ENCODE measurements around the gene KRTAP19-1. TPM values are rescaled to one million over a fixed set of nuclear protein-coding genes. Genes with fewer than 3 reads are reported as not detected.

The KRTAP19-1 gene
- total RNA-seq, 1 experiment from 2014 or later: not detected

- DNase-seq (ENCODE audit: low read depth, low spot score) (no peak), ATAC-seq (no peak)
- H3K9me3 ChIP-seq (ENCODE audit: control insufficient read depth in 1 of 2, insufficient read depth in 1 of 2, low read depth in 1 of 2, low read length in 2 of 2): peaks cover 0 to 28% of the 10 kb centered on the region in 2 experiments; a peak in 2 of 4 replicates
- no peak overlapping the region for H3K9ac ChIP-seq (ENCODE audit: low read length)
- H3K79me2 ChIP-seq (ENCODE audit: insufficient read depth, low read length): no peaks in the 10 kb centered on the region
- ChIA-PET CTCF (no interaction called here), POLR2A (no interaction called here), RAD21 (ENCODE audit: low non-redundant PET in 1 of 2, low total read pairs in 2 of 2, uncharacterized antibody in 2 of 2, unreplicated experiment in 2 of 2) (no interaction called here)
- H3K4me2 ChIP-seq (ENCODE audit: low read length): no peak overlapping the region
- BruUV-seq (replicated peaks): no TSS peak
- intact Hi-C loops (cut with micrococcal nuclease): no loop called here
- no peak overlapping the region for H3K27ac ChIP-seq (ENCODE audit: low read depth, low read length)
- H3K4me1 ChIP-seq (ENCODE audit: control insufficient read depth in 1 of 2, insufficient read depth in 2 of 2, low read length in 2 of 2): no peaks in the 10 kb centered on the region
- no peak overlapping the region for H3K4me3 ChIP-seq (replicated peaks in 1 of 2; ENCODE audit: low read depth in 1 of 2, low read length in 2 of 2)
- no peaks in the 10 kb centered on the region for H3K36me3 ChIP-seq (ENCODE audit: control insufficient read depth in 1 of 2, insufficient read depth in 2 of 2, low read length in 2 of 2)
- H3K27me3 ChIP-seq (ENCODE audit: insufficient read depth, low read length): no peaks in the 10 kb centered on the region
- TF ChIP-seq, protein P1, sequence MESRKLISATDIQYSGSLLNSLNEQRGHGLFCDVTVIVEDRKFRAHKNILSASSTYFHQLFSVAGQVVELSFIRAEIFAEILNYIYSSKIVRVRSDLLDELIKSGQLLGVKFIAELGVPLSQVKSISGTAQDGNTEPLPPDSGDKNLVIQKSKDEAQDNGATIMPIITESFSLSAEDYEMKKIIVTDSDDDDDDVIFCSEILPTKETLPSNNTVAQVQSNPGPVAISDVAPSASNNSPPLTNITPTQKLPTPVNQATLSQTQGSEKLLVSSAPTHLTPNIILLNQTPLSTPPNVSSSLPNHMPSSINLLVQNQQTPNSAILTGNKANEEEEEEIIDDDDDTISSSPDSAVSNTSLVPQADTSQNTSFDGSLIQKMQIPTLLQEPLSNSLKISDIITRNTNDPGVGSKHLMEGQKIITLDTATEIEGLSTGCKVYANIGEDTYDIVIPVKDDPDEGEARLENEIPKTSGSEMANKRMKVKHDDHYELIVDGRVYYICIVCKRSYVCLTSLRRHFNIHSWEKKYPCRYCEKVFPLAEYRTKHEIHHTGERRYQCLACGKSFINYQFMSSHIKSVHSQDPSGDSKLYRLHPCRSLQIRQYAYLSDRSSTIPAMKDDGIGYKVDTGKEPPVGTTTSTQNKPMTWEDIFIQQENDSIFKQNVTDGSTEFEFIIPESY (IDR thresholded peaks at IDR 0.05; ENCODE audit: extremely low read depth, insufficient replicate concordance, low read length): no peak
- TF ChIP-seq CEBPB (IDR thresholded peaks at IDR 0.05; ENCODE audit: low read depth) (no peak), ZNF274 (IDR thresholded peaks at IDR 0.05; ENCODE audit: low read depth, low read length) (no peak), YY1 (IDR thresholded peaks at IDR 0.05; ENCODE audit: extremely low read depth, insufficient replicate concordance, low read depth, low read length) (no peak), CBX3 (IDR thresholded peaks at IDR 0.05; ENCODE audit: low read depth) (no peak), FOSL1 (IDR thresholded peaks at IDR 0.05; ENCODE audit: low read depth) (no peak)
- H3K9me2 ChIP-seq (ENCODE audit: insufficient read depth): no peaks in the 10 kb centered on the region
- H4K20me1 ChIP-seq (ENCODE audit: insufficient read depth): no peaks in the 10 kb centered on the region
- H2AFZ ChIP-seq (ENCODE audit: low read depth, low read length, poor library complexity, severe bottlenecking): no peak overlapping the region
Measured at GRCh38 chr21:30486180-30486579, 6.0 kb upstream of the KRTAP19-1 start.

GRCh38 chr21:30482130-30482529, 2.0 kb upstream of the KRTAP19-1 start:
- no peak overlapping the region for H2AFZ ChIP-seq (ENCODE audit: low read depth, low read length, poor library complexity, severe bottlenecking)
- ChIA-PET CTCF (no interaction called here), RAD21 (ENCODE audit: low non-redundant PET in 1 of 2, low total read pairs in 2 of 2, uncharacterized antibody in 2 of 2, unreplicated experiment in 2 of 2) (no interaction called here), POLR2A (no interaction called here)
- peaks cover 0 to 26% of the 10 kb centered on the region in 2 experiments; a peak in 2 of 4 replicates for H3K9me3 ChIP-seq (ENCODE audit: control insufficient read depth in 1 of 2, insufficient read depth in 1 of 2, low read depth in 1 of 2, low read length in 2 of 2)
- H3K27me3 ChIP-seq (ENCODE audit: insufficient read depth, low read length): no peaks in the 10 kb centered on the region
- no peak overlapping the region for H3K4me3 ChIP-seq (replicated peaks in 1 of 2; ENCODE audit: low read depth in 1 of 2, low read length in 2 of 2)
- H3K36me3 ChIP-seq (ENCODE audit: control insufficient read depth in 1 of 2, insufficient read depth in 2 of 2, low read length in 2 of 2): no peaks in the 10 kb centered on the region
- TF ChIP-seq EZH2phosphoT487 (IDR thresholded peaks at IDR 0.05; ENCODE audit: borderline replicate concordance): no peak
- no peak for TF ChIP-seq SIN3A (IDR thresholded peaks at IDR 0.05; ENCODE audit: low read depth)
- TF ChIP-seq POLR2AphosphoS5 (IDR thresholded peaks at IDR 0.05; ENCODE audit: low read depth, low read length): no peak
- no peak for TF ChIP-seq ZFX (IDR thresholded peaks at IDR 0.05)
- TF ChIP-seq EZH2 (IDR thresholded peaks at IDR 0.05): no peak
- TF ChIP-seq YY1 (IDR thresholded peaks at IDR 0.05; ENCODE audit: extremely low read depth, insufficient replicate concordance, low read depth, low read length): no peak
- no peak for TF ChIP-seq JUND (IDR thresholded peaks at IDR 0.05)
- no peak for TF ChIP-seq TCF7L2 (IDR thresholded peaks at IDR 0.05; ENCODE audit: borderline replicate concordance, extremely low read depth, insufficient read depth, insufficient read length)
- TF ChIP-seq ZNF274 (IDR thresholded peaks at IDR 0.05; ENCODE audit: low read depth, low read length): no peak
- TF ChIP-seq CBX3 (IDR thresholded peaks at IDR 0.05; ENCODE audit: low read depth): no peak
- H3K79me2 ChIP-seq (ENCODE audit: insufficient read depth, low read length): no peaks in the 10 kb centered on the region
- DNase-seq (ENCODE audit: low read depth, low spot score) (no peak), ATAC-seq (no peak)
- H3K4me1 ChIP-seq (ENCODE audit: control insufficient read depth in 1 of 2, insufficient read depth in 2 of 2, low read length in 2 of 2): no peaks in the 10 kb centered on the region
- no peak overlapping the region for H3K27ac ChIP-seq (ENCODE audit: low read depth, low read length)
- intact Hi-C loops (cut with micrococcal nuclease): no loop called here
- H4K20me1 ChIP-seq (ENCODE audit: insufficient read depth): no peaks in the 10 kb centered on the region
- no peak overlapping the region for H3K4me2 ChIP-seq (ENCODE audit: low read length)
- no peak overlapping the region for H3K9ac ChIP-seq (ENCODE audit: low read length)
- no TSS peak for BruUV-seq (replicated peaks)
- no peaks in the 10 kb centered on the region for H3K9me2 ChIP-seq (ENCODE audit: insufficient read depth)

Measured in HCT116 (cell line).